Esophagus muscularis mucosa (tissue), 4 donors: Measurements from ENCODE around the gene FBLN1.

Experiments
- CTCF ChIP-seq, 3 experiments: fragments of 200-600 bp in 2 of 3; fragments of 450-650 bp in 1 of 3; sonication (generic) in 2 of 3; IDR thresholded peaks; one replicate each; pipeline ENCODE4 v1.5.1; 2017 to 2019; ENCODE audit warnings: antibody characterized with exemption in 3 of 3, mild to moderate bottlenecking in 2 of 3, moderate library complexity in 1 of 3
- EP300 ChIP-seq: sonication (generic); formaldehyde crosslinking; IDR thresholded peaks from one replicate; pipeline ENCODE4 v1.6.1; 2017; ENCODE audit warnings: antibody characterized with exemption
- POLR2A ChIP-seq: fragments of 450-650 bp; IDR thresholded peaks from one replicate; pipeline ENCODE4 v1.6.1; 2017; ENCODE audit warnings: antibody characterized with exemption, moderate library complexity, mild to moderate bottlenecking, low read depth
- POLR2AphosphoS5 ChIP-seq, 2 donors: sonication (generic); formaldehyde crosslinking; IDR thresholded peaks; one replicate each; pipeline ENCODE4 v1.6.1; 2017; ENCODE audit warnings: antibody characterized with exemption in 2 of 2

- no peak for TF ChIP-seq EP300
- TF ChIP-seq CTCF (IDR thresholded peaks at IDR 0.05): no peak
- TF ChIP-seq POLR2AphosphoS5 (IDR thresholded peaks at IDR 0.05): no peak
- TF ChIP-seq POLR2A: no peak
Measured at GRCh38 chr22:45480717-45481116, 22.0 kb upstream of the FBLN1 start.
